Subcutaneous adipose tissue (tissue), 4 donors: Measurements from ENCODE around the gene KLF13. TPM values are rescaled to one million over a fixed set of nuclear protein-coding genes. Genes with fewer than 3 reads are reported as not detected.

Experiments used
- CTCF ChIP-seq: fragments of 450-650 bp; IDR thresholded peaks from one replicate; pipeline ENCODE4 v1.5.1; 2016; ENCODE audit warnings: low read depth, mild to moderate bottlenecking, control low read depth, antibody characterized with exemption, moderate library complexity
- total RNA-seq, 4 donors: library from RNA; depleted of rRNA; stranded (reverse); fragments of >200 nt; gene quantifications; one replicate each; pipeline ENCODE4 v1.1.0, GENCODE V29; 2016

The KLF13 gene
- total RNA-seq, 4 donors from 2014 or later, result 35.2 to 99.0 (median 56.1) TPM

- TF ChIP-seq CTCF, result no peak
These were observed 66.2 kb downstream of the KLF13 start for GRCh38 chr15:31392761-31393401.

GRCh38 chr15:31393444-31394091 is 66.9 kb downstream of the KLF13 start:
- no peak for TF ChIP-seq CTCF

- TF ChIP-seq CTCF, result no peak
These were observed 70.4 kb downstream of the KLF13 start for GRCh38 chr15:31396881-31397560.

GRCh38 chr15:31397851-31398661 is 71.4 kb downstream of the KLF13 start:
- TF ChIP-seq CTCF, result no peak

- TF ChIP-seq CTCF, result no peak
These were observed 72.2 kb downstream of the KLF13 start for GRCh38 chr15:31398677-31399301.

GRCh38 chr15:31399544-31400171 is 73.0 kb downstream of the KLF13 start:
- no peak for TF ChIP-seq CTCF
